Activated CD8-positive, alpha-beta T cell treated with anti-CD3 and anti-CD28 coated beads for 36 hours (primary cell): ENCODE measurements around the gene RCAN1. TPM values are rescaled to one million over a fixed set of nuclear protein-coding genes. Genes with fewer than 3 reads are reported as not detected.
"Not testable (repeated sequence)": the region's sequence is repeated elsewhere in the genome, so short reads cannot be mapped to it uniquely, and the experiment has no call there.

Experiments used
- ATAC-seq: fragments of 200-7000 bp; cut with Tn5 transposase; one replicate; pipeline ENCODE4 v1.10.0; 2021; ENCODE audit warnings: mild to moderate bottlenecking, moderate library complexity
- CTCF ChIA-PET: fragments of 350-600 bp; sonication (Branson Sonifier 250); formaldehyde crosslinking; loops from one replicate; lab custom pipeline; 2021; ENCODE audit warnings: antibody characterized with exemption; lab: Charles Lee
- POLR2A ChIA-PET: fragments of 350-600 bp; sonication (Branson Sonifier 250); formaldehyde crosslinking; loops from one replicate; lab custom pipeline; 2021; ENCODE audit warnings: antibody characterized with exemption; lab: Charles Lee
- DNase-seq: peaks from one replicate; pipeline ENCODE4 v3.0.0-alpha.2; 2020
- H3K27ac Mint-ChIP-seq: one replicate; pipeline ENCODE4 v1.8.0; 2021; ENCODE audit warnings: mild to moderate bottlenecking, mixed read lengths
- H3K27me3 Mint-ChIP-seq: one replicate; pipeline ENCODE4 v1.8.0; 2021; ENCODE audit warnings: mixed read lengths
- H3K36me3 Mint-ChIP-seq: one replicate; pipeline ENCODE4 v1.8.0; 2021; ENCODE audit warnings: low read depth, mixed read lengths
- H3K4me1 Mint-ChIP-seq: one replicate; pipeline ENCODE4 v1.8.0; 2021; ENCODE audit warnings: low read depth, mixed read lengths
- H3K4me3 Mint-ChIP-seq: one replicate; pipeline ENCODE4 v1.8.0; 2021; ENCODE audit warnings: mild to moderate bottlenecking, moderate library complexity, mixed read lengths
- H3K9me3 Mint-ChIP-seq: one replicate; pipeline ENCODE4 v1.8.0; 2021; ENCODE audit warnings: mixed read lengths
- CTCF ChIP-seq: fragments of 200-600 bp; IDR thresholded peaks from one replicate; pipeline ENCODE4 v1.8.0; 2022; ENCODE audit warnings: antibody characterized with exemption, mild to moderate bottlenecking
- intact Hi-C: fragments of 100-400 bp; cut with micrococcal nuclease; formaldehyde crosslinking; loops from one replicate; pipeline ENCODE4 v1.10.0; 2022
- total RNA-seq, 2 experiments: library from RNA; stranded (reverse); gene quantifications; one replicate each; pipeline ENCODE4 v1.2.3, GENCODE V29; 2021

RCAN1 gene
- total RNA-seq, 2 experiments from 2014 or later = 6.1 to 7.8 TPM

GRCh38 chr21:34574601-34575529 is 40.0 kb downstream of the RCAN1 start:
- ATAC-seq (no peak), DNase-seq (no peak)
- Mint-ChIP-seq H3K4me1 (peaks cover 2% of the 10 kb centered on the region), H3K9me3 (peaks cover 6% of the 10 kb centered on the region), H3K36me3 (peaks cover 6% of the 10 kb centered on the region), H3K4me3 (no peak overlapping the region), H3K27ac (no peak overlapping the region), H3K27me3 (no peaks in the 10 kb centered on the region)
- POLR2A ChIA-PET = no interaction called here
- CTCF ChIA-PET = interaction anchor here (1.3 to 1.5 kb wide), 2 partner anchors 52 to 213 kb away, joined by 3 read pairs; no protein-coding TSS in a partner anchor
- intact Hi-C loops = no loop called here
- TF ChIP-seq CTCF = no peak

- Mint-ChIP-seq H3K27me3 (no peaks in the 10 kb centered on the region), H3K4me1 (peaks cover 2% of the 10 kb centered on the region)
- no peak for ATAC-seq
These were observed 42.9 kb downstream of the RCAN1 start for GRCh38 chr21:34571994-34572393.

GRCh38 chr21:34570313-34570712 is 44.6 kb downstream of the RCAN1 start:
- Mint-ChIP-seq H3K27ac (no peak overlapping the region), H3K4me1 (peaks cover 2% of the 10 kb centered on the region), H3K9me3 (peaks cover 6% of the 10 kb centered on the region), H3K27me3 (no peaks in the 10 kb centered on the region), H3K36me3 (peaks cover 11% of the 10 kb centered on the region), H3K4me3 (no peak overlapping the region)
- intact Hi-C loops = no loop called here
- ChIA-PET POLR2A (no interaction called here), CTCF (interaction anchor here (0.7 kb wide), 1 partner anchor 69 kb away, joined by 3 read pairs; no protein-coding TSS in a partner anchor)
- no peak for ATAC-seq
- DNase-seq = no peak
- no peak for TF ChIP-seq CTCF

More at GRCh38 chr21:34571994-34572393, 42.9 kb downstream of the RCAN1 start:
- Mint-ChIP-seq H3K9me3 (peaks cover 6% of the 10 kb centered on the region), H3K4me3 (no peak overlapping the region), H3K36me3 (peaks cover 11% of the 10 kb centered on the region), H3K27ac (no peak overlapping the region)
- POLR2A ChIA-PET = no interaction called here
- intact Hi-C loops = no loop called here
- no peak for DNase-seq
- CTCF ChIA-PET = interaction anchor here (0.6 to 1.5 kb wide), 2 partner anchors 10 to 51 kb away, joined by 3 read pairs; no protein-coding TSS in a partner anchor
- TF ChIP-seq CTCF = no peak

- H3K4me1 Mint-ChIP-seq = no peaks in the 10 kb centered on the region
- ChIA-PET POLR2A (no interaction called here), CTCF (interaction anchor here (0.7 to 1.7 kb wide), 2 partner anchors 24 to 70 kb away, joined by 3 read pairs; no protein-coding TSS in a partner anchor)
- no peak for TF ChIP-seq CTCF
- no peak for DNase-seq
- no peaks in the 10 kb centered on the region for H3K27me3 Mint-ChIP-seq
- H3K9me3 Mint-ChIP-seq = peaks cover 6% of the 10 kb centered on the region
- H3K36me3 Mint-ChIP-seq = peaks cover 11% of the 10 kb centered on the region
- no peak overlapping the region for H3K27ac Mint-ChIP-seq
- intact Hi-C loops = no loop called here
- no peak for ATAC-seq
- H3K4me3 Mint-ChIP-seq = no peak overlapping the region
These were observed 45.4 kb downstream of the RCAN1 start for GRCh38 chr21:34569381-34569979.

- H3K27ac Mint-ChIP-seq, H3K27me3 Mint-ChIP-seq, DNase-seq, intact Hi-C loops, H3K4me3 Mint-ChIP-seq, H3K4me1 Mint-ChIP-seq, POLR2A ChIA-PET, ATAC-seq, H3K9me3 Mint-ChIP-seq: not testable (repeated sequence)
- H3K36me3 Mint-ChIP-seq = peaks cover 11% of the 10 kb centered on the region
- CTCF ChIA-PET = interaction anchor here (1.0 to 1.7 kb wide), 3 partner anchors 11 to 25 kb away, joined by 3 read pairs; no protein-coding TSS in a partner anchor
These were observed 46.1 kb downstream of the RCAN1 start for GRCh38 chr21:34568801-34569200.
